GM23248 (cell line): Measurements from ENCODE around the gene ANKH. TPM values are rescaled to one million over a fixed set of nuclear protein-coding genes. Genes with fewer than 3 reads are reported as not detected.

ENCODE experiments used
- DNase-seq: peaks from one replicate; pipeline ENCODE4 v3.0.0-alpha.2; 2015
- H2AFZ ChIP-seq: fragments of 200-600 bp; sonication (generic); 2 replicates; pipeline ENCODE4 v1.6.1; 2016; ENCODE audit warnings: antibody characterized with exemption
- H3F3A ChIP-seq: fragments of 200-600 bp; sonication (generic); 2 replicates; pipeline ENCODE4 v1.6.1; 2016; ENCODE audit warnings: mild to moderate bottlenecking, antibody characterized with exemption, mixed run types; ENCODE audit not compliant: insufficient read depth
- H3K27ac ChIP-seq: fragments of 200-600 bp; sonication (generic); 2 replicates; pipeline ENCODE4 v1.5.1; 2016; ENCODE audit warnings: mild to moderate bottlenecking
- H3K27me3 ChIP-seq: fragments of 200-600 bp; sonication (generic); replicated peaks from 2 replicates; pipeline ENCODE4 v1.6.1; 2016; ENCODE audit warnings: mild to moderate bottlenecking; ENCODE audit not compliant: insufficient read depth
- H3K36me3 ChIP-seq: fragments of 200-600 bp; sonication (generic); 2 replicates; pipeline ENCODE4 v1.6.1; 2016; ENCODE audit warnings: low read depth, mild to moderate bottlenecking
- H3K4me1 ChIP-seq: fragments of 200-600 bp; sonication (generic); 2 replicates; pipeline ENCODE4 v1.6.1; 2016; ENCODE audit warnings: mild to moderate bottlenecking; ENCODE audit not compliant: insufficient read depth
- H3K4me2 ChIP-seq: fragments of 200-600 bp; sonication (generic); one replicate; pipeline ENCODE4 v1.6.1; 2016; ENCODE audit warnings: mild to moderate bottlenecking; ENCODE audit not compliant: unreplicated experiment
- H3K4me3 ChIP-seq: fragments of 200-600 bp; sonication (generic); 2 replicates; pipeline ENCODE4 v1.5.1; 2016; ENCODE audit warnings: mild to moderate bottlenecking
- H3K79me2 ChIP-seq: fragments of 200-600 bp; sonication (generic); 2 replicates; pipeline ENCODE4 v1.6.1; 2016; ENCODE audit warnings: mild to moderate bottlenecking; ENCODE audit not compliant: insufficient read depth
- H3K9ac ChIP-seq: fragments of 200-600 bp; sonication (generic); 2 replicates; pipeline ENCODE4 v1.6.1; 2016; ENCODE audit warnings: mild to moderate bottlenecking
- H3K9me2 ChIP-seq: fragments of 200-600 bp; sonication (generic); 2 replicates; pipeline ENCODE4 v1.6.1; 2016; ENCODE audit warnings: mixed run types, mild to moderate bottlenecking, moderate library complexity; ENCODE audit not compliant: insufficient read depth
- H3K9me3 ChIP-seq: fragments of 200-600 bp; sonication (generic); one replicate; pipeline ENCODE4 v1.6.1; 2017; ENCODE audit warnings: low read depth
- H4K20me1 ChIP-seq: fragments of 200-600 bp; sonication (generic); 2 replicates; pipeline ENCODE4 v1.6.0; 2016; ENCODE audit not compliant: insufficient read depth
- EZH2 ChIP-seq: fragments of 200-600 bp; sonication (generic); IDR thresholded peaks from 2 replicates; pipeline ENCODE4 v1.6.1; 2018; ENCODE audit warnings: antibody characterized with exemption, mild to moderate bottlenecking; ENCODE audit not compliant: insufficient read depth, poor library complexity, severe bottlenecking
- EZH2phosphoT487 ChIP-seq: fragments of 200-600 bp; sonication (generic); IDR thresholded peaks from 2 replicates; pipeline ENCODE4 v1.6.1; 2018; ENCODE audit warnings: antibody characterized with exemption, moderate library complexity, mild to moderate bottlenecking, low read depth; ENCODE audit not compliant: insufficient read depth
- WGBS, 2 experiments: methylation state at CpG; one replicate each; pipeline ENCODE4 v1.1.6; 2015 to 2017; ENCODE audit warnings: low lambda C conversion rate in 2 of 2, low coverage in 1 of 2; ENCODE audit errors: missing lambda C conversion rate in 2 of 2; 5-methylcytosine and 5-hydroxymethylcytosine counted together
- in situ Hi-C: fragments of 300-500 bp; cut with MboI; formaldehyde crosslinking; loops from 2 replicates; pipeline ENCODE4 v1.15.0; 2020
- polyA plus RNA-seq: library from polyadenylated mRNA; unstranded; fragments of >200 nt; fragmentation: Nextera tagmentation; extraction: Ambion mirVana; gene quantifications from 2 replicates; pipeline ENCODE4 v1.2.1, GENCODE V29; 2016
- total RNA-seq: library from RNA; depleted of rRNA; stranded (reverse); fragments of >200 nt; shearing (Covaris generic); gene quantifications from 2 replicates; pipeline ENCODE4 v1.2.3, GENCODE V29; 2014

ANKH gene
- total and polyA plus RNA-seq, 2 experiments from 2014 or later, result 45.9 to 47.6 TPM

- 97 to 100% methylated on average over 6 of the region's 6 CpGs for WGBS, 2 experiments
- Histone ChIP-seq H3K36me3 (peaks cover 15% of the 10 kb centered on the region), H3K9me3 (no peaks in the 10 kb centered on the region)
Observed at GRCh38 chr5:14753292-14753691, 118.3 kb downstream of the ANKH start.

GRCh38 chr5:14752497-14753071 is 119.0 kb downstream of the ANKH start:
- WGBS, 2 experiments, result 88 to 89% methylated on average over 6 of the region's 6 CpGs
- H3K9me3 ChIP-seq, result no peaks in the 10 kb centered on the region
- H3K4me3 ChIP-seq, result no peak overlapping the region
- H3K36me3 ChIP-seq, result peaks cover 18% of the 10 kb centered on the region
- TF ChIP-seq EZH2, result no peak
- no peak for TF ChIP-seq EZH2phosphoT487
- H3K27ac ChIP-seq, result no peak overlapping the region
- H3K4me2 ChIP-seq, result no peak overlapping the region
- H3F3A ChIP-seq, result peaks cover 23% of the 10 kb centered on the region; the same call in 1 of the 2 replicates
- H3K27me3 ChIP-seq, result no peaks in the 10 kb centered on the region
- H4K20me1 ChIP-seq, result no peaks in the 10 kb centered on the region
- H3K4me1 ChIP-seq, result peaks cover 10% of the 10 kb centered on the region
- DNase-seq, result no peak
- H3K9me2 ChIP-seq, result no peaks in the 10 kb centered on the region
- H3K79me2 ChIP-seq, result no peaks in the 10 kb centered on the region
- H2AFZ ChIP-seq, result no peak overlapping the region
- in situ Hi-C loops, result no loop called here
- H3K9ac ChIP-seq, result no peak overlapping the region

More at GRCh38 chr5:14753292-14753691, 118.3 kb downstream of the ANKH start:
- H3K4me3 ChIP-seq, result no peak overlapping the region
- no peaks in the 10 kb centered on the region for H4K20me1 ChIP-seq
- no peak overlapping the region for H2AFZ ChIP-seq
- H3K79me2 ChIP-seq, result no peaks in the 10 kb centered on the region
- peaks cover 19% of the 10 kb centered on the region; the same call in 1 of the 2 replicates for H3F3A ChIP-seq
- H3K9me2 ChIP-seq, result no peaks in the 10 kb centered on the region
- no peak overlapping the region for H3K4me2 ChIP-seq
- no peak overlapping the region for H3K27ac ChIP-seq
- H3K9ac ChIP-seq, result no peak overlapping the region
- TF ChIP-seq EZH2 (no peak), EZH2phosphoT487 (no peak)
- no peaks in the 10 kb centered on the region for H3K27me3 ChIP-seq
- in situ Hi-C loops, result no loop called here
- DNase-seq, result no peak
- peaks cover 10% of the 10 kb centered on the region for H3K4me1 ChIP-seq

DNA sequence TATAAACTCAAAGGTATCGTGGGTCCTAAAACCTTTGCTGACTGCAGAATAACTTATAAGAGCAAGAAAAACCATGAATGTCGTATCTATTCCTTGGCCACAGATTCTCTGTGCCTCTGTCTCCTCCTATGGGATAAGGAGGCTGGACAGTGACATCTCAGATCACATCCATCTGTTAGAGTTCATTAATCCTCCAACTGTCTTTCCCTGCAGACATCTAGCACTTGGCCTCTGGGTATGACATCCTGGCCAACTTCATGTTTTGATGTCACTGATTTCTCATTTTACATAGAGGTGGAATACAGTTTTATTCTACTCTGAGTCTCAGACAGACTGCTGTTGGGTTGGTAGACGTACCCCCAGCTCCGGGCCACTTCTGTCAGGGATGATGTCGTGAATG is 120.9 kb downstream of the ANKH start:
- peaks cover 23% of the 10 kb centered on the region; the same call in 1 of the 2 replicates for H3F3A ChIP-seq
- no peak for DNase-seq
- H3K9ac ChIP-seq, result no peak overlapping the region
- WGBS, 2 experiments, result 93 to 98% methylated on average over 5 of the region's 5 CpGs
- no peak overlapping the region for H3K4me3 ChIP-seq
- H3K27me3 ChIP-seq, result no peaks in the 10 kb centered on the region
- no peaks in the 10 kb centered on the region for H3K79me2 ChIP-seq
- H3K9me3 ChIP-seq, result no peaks in the 10 kb centered on the region
- H4K20me1 ChIP-seq, result no peaks in the 10 kb centered on the region
- TF ChIP-seq EZH2phosphoT487 (no peak), EZH2 (no peak)
- H3K4me2 ChIP-seq, result no peak overlapping the region
- H3K27ac ChIP-seq, result no peak overlapping the region
- H2AFZ ChIP-seq, result no peak overlapping the region
- in situ Hi-C loops, result no loop called here
- H3K9me2 ChIP-seq, result no peaks in the 10 kb centered on the region
- H3K36me3 ChIP-seq, result peaks cover 22% of the 10 kb centered on the region
- peaks cover 10% of the 10 kb centered on the region for H3K4me1 ChIP-seq

GRCh38 chr5:14749579-14750101 is 121.9 kb downstream of the ANKH start:
- no peak overlapping the region for H3K4me2 ChIP-seq
- no peaks in the 10 kb centered on the region for H3K79me2 ChIP-seq
- H3K27ac ChIP-seq, result no peak overlapping the region
- peak; percentile 28 for DNase-seq
- peaks cover 10% of the 10 kb centered on the region for H3K4me1 ChIP-seq
- in situ Hi-C loops, result no loop called here
- H3K4me3 ChIP-seq, result no peak overlapping the region
- H3K9me2 ChIP-seq, result no peaks in the 10 kb centered on the region
- 74 to 76% methylated on average over 4 of the region's 4 CpGs for WGBS, 2 experiments
- no peak overlapping the region for H3K9ac ChIP-seq
- TF ChIP-seq EZH2 (no peak), EZH2phosphoT487 (no peak)
- H4K20me1 ChIP-seq, result no peaks in the 10 kb centered on the region
- H2AFZ ChIP-seq, result no peak overlapping the region
- peaks cover 23% of the 10 kb centered on the region for H3F3A ChIP-seq
- no peaks in the 10 kb centered on the region for H3K9me3 ChIP-seq
- H3K27me3 ChIP-seq, result no peaks in the 10 kb centered on the region
- H3K36me3 ChIP-seq, result peaks cover 22% of the 10 kb centered on the region
